ENCODE results near the gene CERS3. TPM values are rescaled to one million over a fixed set of nuclear protein-coding genes. Genes with fewer than 3 reads are reported as not detected.

Gene CERS3
- total RNA-seq, 2 experiments from 2014 or later, result 0.19 to 0.31 TPM

DNA sequence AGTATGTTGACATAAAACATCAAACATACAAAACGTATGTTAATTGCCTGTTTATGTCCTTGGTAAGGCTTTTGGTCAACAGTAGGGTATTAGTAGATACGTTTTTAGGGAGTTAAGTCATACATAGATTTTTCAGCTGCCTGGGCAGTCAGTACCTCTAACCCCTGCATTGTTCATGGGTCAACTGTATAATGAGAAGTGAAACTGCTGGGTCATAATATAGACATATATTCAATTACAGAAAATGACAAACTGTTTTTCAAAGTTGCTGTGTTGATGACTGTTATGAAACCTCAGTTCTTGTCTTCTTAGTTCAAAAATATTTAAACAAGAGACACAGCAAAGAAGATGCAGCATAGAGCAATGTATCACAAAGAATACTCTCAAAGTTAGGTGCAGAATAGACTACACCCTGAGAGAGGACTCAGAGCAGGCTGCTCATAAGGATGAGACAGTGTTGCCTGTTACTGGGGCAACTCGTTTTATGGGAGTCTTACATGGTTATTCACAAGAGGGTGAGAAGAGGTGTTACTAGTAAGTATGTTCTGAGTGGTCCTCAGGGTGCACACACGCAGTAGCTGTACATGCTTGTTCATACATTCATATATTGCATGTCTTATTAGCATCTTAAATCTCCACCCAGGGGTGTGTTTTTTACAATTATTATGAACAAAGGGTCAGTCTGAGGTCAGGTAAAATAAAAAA is 133.9 kb downstream of the CERS3 start:
- H3K27ac Mint-ChIP-seq, result no peak overlapping the region
- no peaks in the 10 kb centered on the region for H3K36me3 Mint-ChIP-seq
- no peak for DNase-seq
- no peaks in the 10 kb centered on the region for H3K9me3 Mint-ChIP-seq
- H3K4me3 Mint-ChIP-seq, result no peak overlapping the region
- peaks cover 3% of the 10 kb centered on the region for H3K27me3 Mint-ChIP-seq
- CTCF ChIA-PET, result no interaction called here
- intact Hi-C loops (cut with micrococcal nuclease), result no loop called here
- POLR2A ChIA-PET, result no interaction called here
- no peaks in the 10 kb centered on the region for H3K4me1 Mint-ChIP-seq (ENCODE audit: low read depth)

DNA sequence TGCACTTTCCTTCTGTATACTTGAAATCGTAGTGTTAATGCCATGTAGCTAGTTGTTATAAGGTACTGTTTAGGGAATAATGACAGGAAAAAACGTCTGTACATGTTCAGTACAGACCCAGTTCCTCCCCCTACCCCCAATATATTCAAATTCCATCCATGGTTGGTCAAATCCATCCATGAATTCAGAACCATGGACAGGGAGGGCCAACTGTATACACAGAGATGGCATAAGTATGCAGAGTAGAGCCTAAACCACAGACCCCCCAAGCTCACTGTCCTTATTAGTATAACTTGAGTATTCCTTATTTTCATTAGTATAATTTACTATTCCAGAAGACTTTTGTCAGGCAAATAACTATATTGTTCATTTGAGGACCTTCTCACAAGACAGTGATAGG is 135.7 kb downstream of the CERS3 start:
- H3K36me3 Mint-ChIP-seq, result no peaks in the 10 kb centered on the region
- H3K4me1 Mint-ChIP-seq (ENCODE audit: low read depth), result no peaks in the 10 kb centered on the region
- DNase-seq, result no peak
- intact Hi-C loops (cut with micrococcal nuclease), result no loop called here
- ChIA-PET POLR2A (interaction anchor here (1.1 kb wide), 1 partner anchor 13 kb away, joined by 3 read pairs; no protein-coding TSS in a partner anchor), CTCF (interaction anchor here (2.0 kb wide), 1 partner anchor 43 kb away, joined by 12 read pairs; no protein-coding TSS in a partner anchor)
- H3K27ac Mint-ChIP-seq, result no peak overlapping the region
- H3K4me3 Mint-ChIP-seq, result no peak overlapping the region
- H3K9me3 Mint-ChIP-seq, result peaks cover 4% of the 10 kb centered on the region
- H3K27me3 Mint-ChIP-seq, result peaks cover 3% of the 10 kb centered on the region

- Mint-ChIP-seq H3K36me3 (no peaks in the 10 kb centered on the region), H3K4me1 (ENCODE audit: low read depth) (no peaks in the 10 kb centered on the region), H3K27ac (no peak overlapping the region), H3K9me3 (peaks cover 22% of the 10 kb centered on the region), H3K27me3 (peaks cover 4% of the 10 kb centered on the region), H3K4me3 (no peak overlapping the region)
- intact Hi-C loops (cut with micrococcal nuclease), result no loop called here
- ChIA-PET CTCF (interaction anchor here (3.7 kb wide), 1 partner anchor 35 kb away, joined by 16 read pairs; no protein-coding TSS in a partner anchor), POLR2A (no interaction called here)
- no peak for DNase-seq
These were observed 143.3 kb downstream of the CERS3 start for GRCh38 chr15:100385300-100386050.

- Mint-ChIP-seq H3K9me3 (peaks cover 22% of the 10 kb centered on the region), H3K27ac (no peak overlapping the region), H3K4me3 (no peak overlapping the region), H3K27me3 (peaks cover 6% of the 10 kb centered on the region), H3K36me3 (no peaks in the 10 kb centered on the region), H3K4me1 (ENCODE audit: low read depth) (no peaks in the 10 kb centered on the region)
- intact Hi-C loops (cut with micrococcal nuclease), result no loop called here
- ChIA-PET CTCF (interaction anchor here (0.7 to 5.6 kb wide), 5 partner anchors 34 to 455 kb away, joined by 3 to 72 read pairs (median 9); no protein-coding TSS in a partner anchor), POLR2A (interaction anchor here (0.6 kb wide), 1 partner anchor 34 kb away, joined by 3 read pairs; no protein-coding TSS in a partner anchor)
- no peak for DNase-seq
These were observed 144.7 kb downstream of the CERS3 start for GRCh38 chr15:100384108-100384410.

GRCh38 chr15:100383302-100384107 is 145.2 kb downstream of the CERS3 start:
- peaks cover 19% of the 10 kb centered on the region for H3K9me3 Mint-ChIP-seq
- peaks cover 6% of the 10 kb centered on the region for H3K27me3 Mint-ChIP-seq
- intact Hi-C loops (cut with micrococcal nuclease), result loop anchor here (1.0 kb wide), 1 partner anchor 33 kb away; no protein-coding TSS in a partner anchor

GRCh38 chr15:100373942-100374341 is 154.8 kb downstream of the CERS3 start:
- peaks cover 13% of the 10 kb centered on the region for H3K9me3 Mint-ChIP-seq
- intact Hi-C loops (cut with micrococcal nuclease), result no loop called here
- ChIA-PET POLR2A (no interaction called here), CTCF (interaction anchor here (2.6 kb wide), 1 partner anchor 24 kb away, joined by 6 read pairs; no protein-coding TSS in a partner anchor)
- DNase-seq, result no peak
- H3K4me1 Mint-ChIP-seq (ENCODE audit: low read depth), result peaks cover 5% of the 10 kb centered on the region
- H3K4me3 Mint-ChIP-seq, result no peak overlapping the region
- peaks cover 10% of the 10 kb centered on the region for H3K36me3 Mint-ChIP-seq
- H3K27ac Mint-ChIP-seq, result no peak overlapping the region
- H3K27me3 Mint-ChIP-seq, result peaks cover 38% of the 10 kb centered on the region

More at GRCh38 chr15:100383302-100384107, 145.2 kb downstream of the CERS3 start:
- peak; percentile 21 for DNase-seq
- Mint-ChIP-seq H3K36me3 (no peaks in the 10 kb centered on the region), H3K27ac (no peak overlapping the region), H3K4me3 (no peak overlapping the region), H3K4me1 (ENCODE audit: low read depth) (no peaks in the 10 kb centered on the region)
- ChIA-PET POLR2A (interaction anchor here (0.6 kb wide), 1 partner anchor 33 kb away, joined by 3 read pairs; no protein-coding TSS in a partner anchor), CTCF (interaction anchor here (0.7 to 5.6 kb wide), 5 partner anchors 33 to 455 kb away, joined by 3 to 72 read pairs (median 9); no protein-coding TSS in a partner anchor)

DNA sequence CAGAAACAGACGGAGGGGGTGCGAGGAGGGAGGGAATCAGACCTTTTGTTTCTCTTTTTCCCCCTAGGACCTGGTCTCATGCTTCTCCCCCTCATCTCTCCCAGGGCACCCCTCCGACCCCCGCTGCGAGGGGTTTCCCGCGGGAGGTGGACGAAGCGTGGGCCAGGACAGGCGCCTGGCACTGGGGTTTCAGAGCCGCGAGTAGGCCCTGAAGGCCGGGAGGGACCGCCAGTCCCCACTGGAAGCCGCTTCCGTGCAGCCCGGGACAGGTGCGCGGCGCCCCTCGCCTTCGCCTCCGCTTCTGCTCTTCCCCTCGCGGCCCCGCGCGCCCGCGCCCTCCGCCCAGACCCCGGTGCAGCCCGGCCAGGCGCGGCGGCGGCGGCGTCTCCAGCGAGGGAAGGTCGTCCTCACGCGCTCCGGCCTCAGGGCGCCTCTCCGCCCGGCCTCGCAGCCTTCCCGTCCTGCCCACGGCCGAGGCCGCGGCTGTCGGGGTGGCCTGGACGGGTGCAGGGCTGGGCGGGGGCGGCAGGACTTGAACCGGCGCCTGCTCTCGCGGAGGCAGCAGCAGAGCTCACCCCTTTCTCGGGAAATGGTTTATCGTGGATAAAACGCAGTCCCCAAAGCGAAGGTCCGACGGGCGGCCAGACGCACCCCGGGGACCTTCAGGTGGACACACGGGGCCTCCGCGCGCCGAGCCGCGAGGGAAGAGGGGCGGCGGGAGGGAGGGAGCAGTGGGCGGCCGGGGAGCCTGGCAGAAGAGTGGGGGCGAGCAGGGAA is 155.4 kb downstream of the CERS3 start:
- ChIA-PET POLR2A (no interaction called here), CTCF (interaction anchor here (2.6 kb wide), 1 partner anchor 23 kb away, joined by 6 read pairs; no protein-coding TSS in a partner anchor)
- peaks cover 38% of the 10 kb centered on the region for H3K27me3 Mint-ChIP-seq
- H3K4me1 Mint-ChIP-seq (ENCODE audit: low read depth), result peaks cover 5% of the 10 kb centered on the region
- H3K36me3 Mint-ChIP-seq, result peaks cover 10% of the 10 kb centered on the region
- intact Hi-C loops (cut with micrococcal nuclease), result no loop called here
- H3K9me3 Mint-ChIP-seq, result peaks cover 13% of the 10 kb centered on the region
- no peak for DNase-seq
- H3K27ac Mint-ChIP-seq, result no peak overlapping the region
- no peak overlapping the region for H3K4me3 Mint-ChIP-seq

- no peak overlapping the region for H3K4me3 Mint-ChIP-seq
- H3K9me3 Mint-ChIP-seq, result peaks cover 13% of the 10 kb centered on the region
- ChIA-PET CTCF (no interaction called here), POLR2A (no interaction called here)
- H3K4me1 Mint-ChIP-seq (ENCODE audit: low read depth), result peaks cover 5% of the 10 kb centered on the region
- no peak overlapping the region for H3K27ac Mint-ChIP-seq
- DNase-seq, result no peak
- peaks cover 38% of the 10 kb centered on the region for H3K27me3 Mint-ChIP-seq
- intact Hi-C loops (cut with micrococcal nuclease), result no loop called here
- H3K36me3 Mint-ChIP-seq, result peaks cover 10% of the 10 kb centered on the region
These were observed 156.0 kb downstream of the CERS3 start for GRCh38 chr15:100372739-100373119.

DNA sequence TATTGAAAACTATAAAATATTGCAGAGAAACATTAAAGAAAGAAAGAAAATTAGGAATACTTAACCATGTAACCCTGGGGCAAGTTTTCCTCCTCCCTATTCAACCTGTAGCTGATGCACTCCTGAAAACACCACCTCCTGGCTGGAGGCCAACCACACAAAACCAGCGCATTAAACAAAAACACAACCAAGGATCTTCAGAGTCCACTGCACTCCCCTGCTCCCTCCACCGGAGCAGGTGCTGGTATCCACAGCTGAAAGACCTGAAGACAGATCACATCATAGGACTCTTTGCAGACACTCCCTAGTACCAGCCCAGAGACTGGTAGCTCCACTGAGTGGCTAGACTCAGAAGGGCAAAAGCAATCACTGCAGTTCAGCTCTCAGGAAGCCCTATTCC is 173.4 kb downstream of the CERS3 start:
- H3K27me3 Mint-ChIP-seq, result peaks cover 36% of the 10 kb centered on the region
- H3K9me3 Mint-ChIP-seq, result no peaks in the 10 kb centered on the region
- intact Hi-C loops (cut with micrococcal nuclease), result no loop called here
- no peak for DNase-seq
- CTCF ChIA-PET, result interaction anchor here (1.2 kb wide), 1 partner anchor 10 kb away, joined by 4 read pairs; no protein-coding TSS in a partner anchor
- H3K4me1 Mint-ChIP-seq (ENCODE audit: low read depth), result peaks cover 3% of the 10 kb centered on the region
- no peak overlapping the region for H3K27ac Mint-ChIP-seq
- no peaks in the 10 kb centered on the region for H3K36me3 Mint-ChIP-seq
- no peak overlapping the region for H3K4me3 Mint-ChIP-seq
- POLR2A ChIA-PET, result no interaction called here

GRCh38 chr15:100353449-100353848 is 175.3 kb downstream of the CERS3 start:
- Mint-ChIP-seq H3K4me3 (no peak overlapping the region), H3K9me3 (no peaks in the 10 kb centered on the region), H3K27me3 (peaks cover 27% of the 10 kb centered on the region), H3K36me3 (no peaks in the 10 kb centered on the region), H3K4me1 (ENCODE audit: low read depth) (peaks cover 6% of the 10 kb centered on the region), H3K27ac (no peak overlapping the region)
- ChIA-PET POLR2A (no interaction called here), CTCF (no interaction called here)
- DNase-seq, result no peak
- intact Hi-C loops (cut with micrococcal nuclease), result no loop called here

All from activated CD4-positive, alpha-beta memory T cell treated with anti-CD3 and anti-CD28 coated beads for 36 hours (primary cell).